Cardiac muscle cell (in vitro differentiated cells and primary cell): Measurements from ENCODE around the gene GALNT18. TPM values are rescaled to one million over a fixed set of nuclear protein-coding genes. Genes with fewer than 3 reads are reported as not detected.

Source experiments
- DNase-seq, 2 donors: peaks; one replicate each; pipeline versions ENCODE4 v3.0.0 to v3.0.0-alpha.2; 2010 to 2017; ENCODE audit warnings: low read depth in 1 of 2, low spot score in 1 of 2
- H3K27ac ChIP-seq: fragments of 200-600 bp; sonication (generic); 2 replicates; pipeline ENCODE4 v1.5.1; 2016
- H3K27me3 ChIP-seq: fragments of 200-600 bp; sonication (generic); 2 replicates; pipeline ENCODE4 v1.6.0; 2016; ENCODE audit warnings: control low read depth
- H3K36me3 ChIP-seq: fragments of 200-600 bp; sonication (generic); 2 replicates; pipeline ENCODE4 v1.5.1; 2016; ENCODE audit warnings: control low read depth
- H3K4me1 ChIP-seq: fragments of 200-600 bp; sonication (generic); 2 replicates; pipeline ENCODE4 v1.8.1; 2017; ENCODE audit warnings: low read depth, mild to moderate bottlenecking, mixed run types
- H3K4me3 ChIP-seq: fragments of 200-600 bp; sonication (generic); 2 replicates; pipeline ENCODE4 v1.5.1; 2016; ENCODE audit warnings: mild to moderate bottlenecking
- H3K9me3 ChIP-seq: fragments of 200-600 bp; sonication (generic); 2 replicates; pipeline ENCODE4 v1.5.1; 2017; ENCODE audit warnings: low read depth, mild to moderate bottlenecking, control low read depth
- CTCF ChIP-seq: IDR thresholded peaks from 2 replicates; pipeline ENCODE4 v1.5.1; 2012; ENCODE audit warnings: low read depth, mild to moderate bottlenecking, low read length
- polyA plus RNA-seq: library from polyadenylated mRNA; unstranded; fragments of >200 nt; fragmentation: Nextera tagmentation; extraction: Ambion mirVana; gene quantifications from 2 replicates; pipeline ENCODE4 v1.2.1, GENCODE V29; 2016
- total RNA-seq: library from RNA; depleted of rRNA; stranded (reverse); fragments of >200 nt; gene quantifications from 2 replicates; pipeline ENCODE4 v1.2.3, GENCODE V29; 2016

Gene GALNT18
- total and polyA plus RNA-seq, 2 experiments from 2014 or later, result 2.1 to 2.2 TPM

- Histone ChIP-seq H3K4me1 (peaks cover 4% of the 10 kb centered on the region), H3K9me3 (no peaks in the 10 kb centered on the region), H3K27ac (no peak overlapping the region), H3K4me3 (no peak overlapping the region), H3K36me3 (no peaks in the 10 kb centered on the region), H3K27me3 (peaks cover 11% of the 10 kb centered on the region)
- TF ChIP-seq CTCF, result no peak
- DNase-seq, result no peak
Measured at GRCh38 chr11:11558396-11558795, 63.4 kb downstream of the GALNT18 start.

- Histone ChIP-seq H3K27ac (no peak overlapping the region), H3K36me3 (no peaks in the 10 kb centered on the region), H3K9me3 (no peaks in the 10 kb centered on the region), H3K4me3 (no peak overlapping the region), H3K27me3 (peaks cover 4% of the 10 kb centered on the region), H3K4me1 (no peaks in the 10 kb centered on the region)
- peak in 1 of 2 donors; percentile 12 for DNase-seq
- TF ChIP-seq CTCF, result no peak
Measured at GRCh38 chr11:11555208-11555607, 66.6 kb downstream of the GALNT18 start.

- H3K27ac ChIP-seq, result no peak overlapping the region
- no peaks in the 10 kb centered on the region for H3K4me1 ChIP-seq
- H3K4me3 ChIP-seq, result no peak overlapping the region
- TF ChIP-seq CTCF, result no peak
- H3K9me3 ChIP-seq, result no peaks in the 10 kb centered on the region
- no peak for DNase-seq
- H3K36me3 ChIP-seq, result no peaks in the 10 kb centered on the region
- peaks cover 4% of the 10 kb centered on the region for H3K27me3 ChIP-seq
Measured at GRCh38 chr11:11553573-11553972, 68.2 kb downstream of the GALNT18 start.

- Histone ChIP-seq H3K9me3 (no peaks in the 10 kb centered on the region), H3K4me3 (no peak overlapping the region), H3K4me1 (no peaks in the 10 kb centered on the region), H3K27me3 (no peaks in the 10 kb centered on the region), H3K27ac (no peak overlapping the region), H3K36me3 (no peaks in the 10 kb centered on the region)
- DNase-seq, result no peak
- TF ChIP-seq CTCF, result no peak
Measured at GRCh38 chr11:11552529-11553087, 69.2 kb downstream of the GALNT18 start.

GRCh38 chr11:11550534-11550933 is 71.3 kb downstream of the GALNT18 start:
- DNase-seq, result no peak
- Histone ChIP-seq H3K9me3 (no peaks in the 10 kb centered on the region), H3K27me3 (no peaks in the 10 kb centered on the region), H3K4me3 (no peak overlapping the region), H3K27ac (no peak overlapping the region), H3K4me1 (no peaks in the 10 kb centered on the region), H3K36me3 (no peaks in the 10 kb centered on the region)
- TF ChIP-seq CTCF, result no peak
